ENCODE data around the gene ABCC3.

The ABCC3 gene

GRCh38 chr17:50603340-50603739, 31.3 kb upstream of the ABCC3 start:
- DNase-seq (ENCODE audit: low read depth in 2 of 2, low spot score in 1 of 2) = no peak

- no peak for DNase-seq (ENCODE audit: low read depth in 2 of 2, low spot score in 1 of 2)
Measured at GRCh38 chr17:50604513-50604912, 30.2 kb upstream of the ABCC3 start.

- DNase-seq (ENCODE audit: low read depth in 2 of 2, low spot score in 1 of 2) = no peak
Measured at GRCh38 chr17:50605429-50605828, 29.3 kb upstream of the ABCC3 start.

- no peak for DNase-seq (ENCODE audit: low read depth in 2 of 2, low spot score in 1 of 2)
Measured at GRCh38 chr17:50607522-50608175, 27.0 kb upstream of the ABCC3 start.

GRCh38 chr17:50608700-50609379, 25.8 kb upstream of the ABCC3 start:
- no peak for DNase-seq (ENCODE audit: low read depth in 2 of 2, low spot score in 1 of 2)

- no peak for DNase-seq (ENCODE audit: low read depth in 2 of 2, low spot score in 1 of 2)
Measured at GRCh38 chr17:50609380-50610074, 25.2 kb upstream of the ABCC3 start.

GRCh38 chr17:50611634-50612033, 23.0 kb upstream of the ABCC3 start:
- no peak for DNase-seq (ENCODE audit: low read depth in 2 of 2, low spot score in 1 of 2)

- no peak for DNase-seq (ENCODE audit: low read depth in 2 of 2, low spot score in 1 of 2)
Measured at GRCh38 chr17:50612281-50612680, 22.4 kb upstream of the ABCC3 start.

GRCh38 chr17:50613007-50613992, 21.4 kb upstream of the ABCC3 start:
- DNase-seq (ENCODE audit: low read depth in 2 of 2, low spot score in 1 of 2) = no peak

GRCh38 chr17:50614471-50615051, 20.1 kb upstream of the ABCC3 start:
- no peak for DNase-seq (ENCODE audit: low read depth in 2 of 2, low spot score in 1 of 2)

GRCh38 chr17:50615828-50616227, 18.9 kb upstream of the ABCC3 start:
- DNase-seq (ENCODE audit: low read depth in 2 of 2, low spot score in 1 of 2) = no peak

- DNase-seq (ENCODE audit: low read depth in 2 of 2, low spot score in 1 of 2) = no peak
Measured at GRCh38 chr17:50618300-50618699, 16.4 kb upstream of the ABCC3 start.

- DNase-seq (ENCODE audit: low read depth in 2 of 2, low spot score in 1 of 2) = no peak
Measured at GRCh38 chr17:50618941-50619340, 15.7 kb upstream of the ABCC3 start.

- DNase-seq (ENCODE audit: low read depth in 2 of 2, low spot score in 1 of 2) = no peak
Measured at GRCh38 chr17:50619489-50619888, 15.2 kb upstream of the ABCC3 start.

- no peak for DNase-seq (ENCODE audit: low read depth in 2 of 2, low spot score in 1 of 2)
Measured at GRCh38 chr17:50620237-50620636, 14.4 kb upstream of the ABCC3 start.

GRCh38 chr17:50620858-50621257, 13.8 kb upstream of the ABCC3 start:
- no peak for DNase-seq (ENCODE audit: low read depth in 2 of 2, low spot score in 1 of 2)

- DNase-seq (ENCODE audit: low read depth in 2 of 2, low spot score in 1 of 2) = no peak
Measured at GRCh38 chr17:50621574-50622031, 13.1 kb upstream of the ABCC3 start.

- no peak for DNase-seq (ENCODE audit: low read depth in 2 of 2, low spot score in 1 of 2)
Measured at GRCh38 chr17:50624321-50624934, 10.3 kb upstream of the ABCC3 start.

- no peak for DNase-seq (ENCODE audit: low read depth in 2 of 2, low spot score in 1 of 2)
Measured at GRCh38 chr17:50625032-50625871, 9.4 kb upstream of the ABCC3 start.
